ENCODE measurements around the gene FAM110A.

DNA sequence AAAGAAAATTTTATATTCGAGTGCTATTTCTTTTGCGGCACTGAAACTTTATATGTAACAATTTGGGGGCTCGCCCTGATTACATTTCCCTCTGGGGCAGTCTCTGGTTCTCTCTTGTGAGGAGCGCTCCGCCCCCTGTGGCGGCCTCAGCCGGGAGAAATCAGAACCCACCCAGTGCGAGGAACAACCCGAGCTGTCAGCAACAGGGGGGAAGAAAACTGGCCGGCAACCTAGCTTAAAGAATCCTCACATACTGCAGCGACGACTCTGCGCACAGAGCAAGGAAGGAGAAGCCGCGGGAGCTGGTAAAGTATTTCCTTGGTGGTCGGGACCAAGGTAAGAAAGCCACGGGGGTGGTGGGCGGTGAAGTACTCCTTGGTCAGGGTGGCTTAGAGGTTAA is 41.3 kb upstream of the FAM110A start:
- TF ChIP-seq, protein P1, sequence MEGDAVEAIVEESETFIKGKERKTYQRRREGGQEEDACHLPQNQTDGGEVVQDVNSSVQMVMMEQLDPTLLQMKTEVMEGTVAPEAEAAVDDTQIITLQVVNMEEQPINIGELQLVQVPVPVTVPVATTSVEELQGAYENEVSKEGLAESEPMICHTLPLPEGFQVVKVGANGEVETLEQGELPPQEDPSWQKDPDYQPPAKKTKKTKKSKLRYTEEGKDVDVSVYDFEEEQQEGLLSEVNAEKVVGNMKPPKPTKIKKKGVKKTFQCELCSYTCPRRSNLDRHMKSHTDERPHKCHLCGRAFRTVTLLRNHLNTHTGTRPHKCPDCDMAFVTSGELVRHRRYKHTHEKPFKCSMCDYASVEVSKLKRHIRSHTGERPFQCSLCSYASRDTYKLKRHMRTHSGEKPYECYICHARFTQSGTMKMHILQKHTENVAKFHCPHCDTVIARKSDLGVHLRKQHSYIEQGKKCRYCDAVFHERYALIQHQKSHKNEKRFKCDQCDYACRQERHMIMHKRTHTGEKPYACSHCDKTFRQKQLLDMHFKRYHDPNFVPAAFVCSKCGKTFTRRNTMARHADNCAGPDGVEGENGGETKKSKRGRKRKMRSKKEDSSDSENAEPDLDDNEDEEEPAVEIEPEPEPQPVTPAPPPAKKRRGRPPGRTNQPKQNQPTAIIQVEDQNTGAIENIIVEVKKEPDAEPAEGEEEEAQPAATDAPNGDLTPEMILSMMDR (conservative IDR thresholded peaks at IDR 0.05; ENCODE audit: low read length) = no peak
- TF ChIP-seq EZH2phosphoT487 (IDR thresholded peaks at IDR 0.05; ENCODE audit: borderline replicate concordance) = no peak
